ENCODE results near the gene MYH13.

DNA sequence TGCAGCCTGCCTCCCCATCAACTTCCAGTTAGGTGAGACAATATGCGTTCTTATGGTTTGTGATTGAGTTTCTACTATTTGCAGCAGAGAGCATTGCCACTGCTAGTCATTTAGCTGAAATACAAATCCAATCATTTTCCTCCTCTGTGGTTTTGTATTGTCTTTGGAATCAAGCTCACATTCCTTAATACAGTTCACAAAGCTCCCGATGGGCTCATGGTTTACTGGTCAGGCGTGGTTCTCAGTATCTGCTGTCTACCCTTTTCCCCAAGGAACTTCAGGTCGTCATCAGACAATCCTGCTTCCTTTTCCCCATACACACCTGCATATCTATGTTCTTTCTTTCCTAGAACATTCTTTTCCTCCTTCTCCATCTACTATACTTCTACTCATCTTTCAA, 104.8 kb downstream of the MYH13 start:
- TF ChIP-seq SOX15 (CRISPR knock-in tag; IDR thresholded peaks at IDR 0.05) (no peak), MAX (CRISPR knock-in tag; IDR thresholded peaks at IDR 0.05) (no peak), ESRRA (CRISPR knock-in tag; IDR thresholded peaks at IDR 0.05; ENCODE audit: borderline replicate concordance) (no peak), GABPB1 (CRISPR knock-in tag; IDR thresholded peaks at IDR 0.05) (no peak), ATF3 (CRISPR knock-in tag; conservative IDR thresholded peaks at IDR 0.05) (no peak)
- TF ChIP-seq, protein P1, sequence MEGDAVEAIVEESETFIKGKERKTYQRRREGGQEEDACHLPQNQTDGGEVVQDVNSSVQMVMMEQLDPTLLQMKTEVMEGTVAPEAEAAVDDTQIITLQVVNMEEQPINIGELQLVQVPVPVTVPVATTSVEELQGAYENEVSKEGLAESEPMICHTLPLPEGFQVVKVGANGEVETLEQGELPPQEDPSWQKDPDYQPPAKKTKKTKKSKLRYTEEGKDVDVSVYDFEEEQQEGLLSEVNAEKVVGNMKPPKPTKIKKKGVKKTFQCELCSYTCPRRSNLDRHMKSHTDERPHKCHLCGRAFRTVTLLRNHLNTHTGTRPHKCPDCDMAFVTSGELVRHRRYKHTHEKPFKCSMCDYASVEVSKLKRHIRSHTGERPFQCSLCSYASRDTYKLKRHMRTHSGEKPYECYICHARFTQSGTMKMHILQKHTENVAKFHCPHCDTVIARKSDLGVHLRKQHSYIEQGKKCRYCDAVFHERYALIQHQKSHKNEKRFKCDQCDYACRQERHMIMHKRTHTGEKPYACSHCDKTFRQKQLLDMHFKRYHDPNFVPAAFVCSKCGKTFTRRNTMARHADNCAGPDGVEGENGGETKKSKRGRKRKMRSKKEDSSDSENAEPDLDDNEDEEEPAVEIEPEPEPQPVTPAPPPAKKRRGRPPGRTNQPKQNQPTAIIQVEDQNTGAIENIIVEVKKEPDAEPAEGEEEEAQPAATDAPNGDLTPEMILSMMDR (IDR thresholded peaks at IDR 0.05): no peak
